AG08395 (cell line): ENCODE data around the gene UNC13C.

Experiments
- DNase-seq: peaks from one replicate; pipeline ENCODE4 v3.0.0; 2012; ENCODE audit warnings: mixed read lengths, low spot score

Gene UNC13C

GRCh38 chr15:54026258-54026657 is 48.0 kb downstream of the UNC13C start:
- DNase-seq: no peak

GRCh38 chr15:54026891-54027290 is 48.6 kb downstream of the UNC13C start:
- DNase-seq: no peak

- DNase-seq: no peak
These were observed 50.8 kb downstream of the UNC13C start for GRCh38 chr15:54029081-54029480.

- DNase-seq: no peak
These were observed 53.8 kb downstream of the UNC13C start for GRCh38 chr15:54032066-54032465.

GRCh38 chr15:54033356-54033860 is 55.2 kb downstream of the UNC13C start:
- no peak for DNase-seq

GRCh38 chr15:54033869-54034458 is 55.7 kb downstream of the UNC13C start:
- no peak for DNase-seq

GRCh38 chr15:54035616-54036015 is 57.4 kb downstream of the UNC13C start:
- no peak for DNase-seq

- no peak for DNase-seq
These were observed 67.2 kb downstream of the UNC13C start for GRCh38 chr15:54045397-54045796.

- no peak for DNase-seq
These were observed 67.9 kb downstream of the UNC13C start for GRCh38 chr15:54046093-54046492.

- DNase-seq: no peak
These were observed 86.1 kb downstream of the UNC13C start for GRCh38 chr15:54064365-54064764.

- DNase-seq: no peak
These were observed 88.2 kb downstream of the UNC13C start for GRCh38 chr15:54066403-54066802.

- no peak for DNase-seq
These were observed 104.7 kb downstream of the UNC13C start for GRCh38 chr15:54082836-54083492.

GRCh38 chr15:54083501-54083900 is 105.3 kb downstream of the UNC13C start:
- no peak for DNase-seq

- DNase-seq: no peak
These were observed 105.8 kb downstream of the UNC13C start for GRCh38 chr15:54083991-54084390.

- no peak for DNase-seq
These were observed 110.6 kb downstream of the UNC13C start for GRCh38 chr15:54088837-54089236.

- DNase-seq: no peak
These were observed 111.5 kb downstream of the UNC13C start for GRCh38 chr15:54089776-54090175.

GRCh38 chr15:54091651-54092050 is 113.4 kb downstream of the UNC13C start:
- no peak for DNase-seq

- no peak for DNase-seq
These were observed 116.4 kb downstream of the UNC13C start for GRCh38 chr15:54094661-54095060.

- no peak for DNase-seq
These were observed 118.8 kb downstream of the UNC13C start for GRCh38 chr15:54097019-54097418.

GRCh38 chr15:54099010-54099409 is 120.8 kb downstream of the UNC13C start:
- no peak for DNase-seq

GRCh38 chr15:54101664-54102270 is 123.5 kb downstream of the UNC13C start:
- DNase-seq: no peak

GRCh38 chr15:54102704-54103103 is 124.5 kb downstream of the UNC13C start:
- DNase-seq: no peak

GRCh38 chr15:54109014-54109413 is 130.8 kb downstream of the UNC13C start:
- no peak for DNase-seq
